Panc1 (cell line): ENCODE measurements around the gene SPDYE17.
"Not testable (repeated sequence)": the region's sequence is repeated elsewhere in the genome, so short reads cannot be mapped to it uniquely, and the experiment has no call there.

Source experiments
- CTCF ChIP-seq: fragments of 450-650 bp; IDR thresholded peaks from 2 replicates; pipeline ENCODE4 v1.5.1; 2017; ENCODE audit warnings: mild to moderate bottlenecking
- REST ChIP-seq, 2 experiments: IDR thresholded peaks; 2 replicates each; pipeline ENCODE4 v1.6.1; 2011 to 2012; ENCODE audit warnings: low read depth in 2 of 2, control low read depth in 1 of 2, low read length in 1 of 2, mild to moderate bottlenecking in 1 of 2, moderate library complexity in 1 of 2; ENCODE audit not compliant: insufficient read depth in 1 of 2
- SIN3A ChIP-seq: IDR thresholded peaks from 2 replicates; pipeline ENCODE4 v1.6.1; 2012; ENCODE audit warnings: low read depth, mild to moderate bottlenecking, low read length, moderate library complexity, borderline replicate concordance; ENCODE audit not compliant: insufficient read depth

GRCh38 chr7:77026349-77026748 lies 5.8 kb downstream of the SPDYE17 start:
- not testable (repeated sequence) for TF ChIP-seq REST (IDR thresholded peaks at IDR 0.05; ENCODE audit: insufficient read depth in 1 of 2, low read depth in 2 of 2, low read length in 1 of 2); CTCF; SIN3A
